Mesendoderm (in vitro differentiated cells): Measurements from ENCODE around the gene CNOT4.

Source experiments
- DNase-seq: peaks from one replicate; pipeline ENCODE4 v3.0.0; 2013
- H2AK5ac ChIP-seq: 2 replicates; pipeline ENCODE4 v1.6.1; 2013; ENCODE audit warnings: low read length, inconsistent platforms
- H2BK120ac ChIP-seq: 2 replicates; pipeline ENCODE4 v1.6.1; 2013; ENCODE audit warnings: low read depth, mild to moderate bottlenecking, low read length, moderate library complexity, mixed read lengths
- H2BK15ac ChIP-seq: replicated peaks from 2 replicates; pipeline ENCODE4 v1.6.1; 2013; ENCODE audit warnings: low read depth, mild to moderate bottlenecking, moderate library complexity
- H2BK5ac ChIP-seq: 2 replicates; pipeline ENCODE4 v1.6.1; 2013; ENCODE audit warnings: low read length, inconsistent platforms
- H3K18ac ChIP-seq: 2 replicates; pipeline ENCODE4 v1.6.1; 2013; ENCODE audit warnings: mild to moderate bottlenecking, low read length, mixed read lengths
- H3K23ac ChIP-seq: one replicate; pipeline ENCODE4 v1.6.1; 2013; ENCODE audit warnings: low read length
- H3K27ac ChIP-seq: 2 replicates; pipeline ENCODE4 v1.5.1; 2013; ENCODE audit warnings: low read depth, mild to moderate bottlenecking, inconsistent platforms, low read length, moderate library complexity
- H3K27me3 ChIP-seq: 2 replicates; pipeline ENCODE4 v1.6.1; 2013; ENCODE audit warnings: low read length, control low read depth, mild to moderate bottlenecking, inconsistent platforms; ENCODE audit not compliant: insufficient read depth, poor library complexity
- H3K36me3 ChIP-seq: 2 replicates; pipeline ENCODE4 v1.6.1; 2013; ENCODE audit warnings: low read length, inconsistent platforms; ENCODE audit not compliant: control insufficient read depth, insufficient read depth
- H3K4ac ChIP-seq: one replicate; pipeline ENCODE4 v1.6.1; 2013; ENCODE audit warnings: low read depth, mild to moderate bottlenecking, low read length, moderate library complexity
- H3K4me1 ChIP-seq: 2 replicates; pipeline ENCODE4 v1.6.1; 2013; ENCODE audit warnings: low read depth, low read length, inconsistent platforms; ENCODE audit not compliant: control insufficient read depth
- H3K4me2 ChIP-seq: 2 replicates; pipeline ENCODE4 v1.6.1; 2013; ENCODE audit warnings: low read length
- H3K4me3 ChIP-seq: 2 replicates; pipeline ENCODE4 v1.5.1; 2013; ENCODE audit warnings: mild to moderate bottlenecking, low read length
- H3K56ac ChIP-seq: one replicate; pipeline ENCODE4 v1.6.1; 2013; ENCODE audit warnings: low read length
- H3K79me1 ChIP-seq: 2 replicates; pipeline ENCODE4 v1.6.1; 2013; ENCODE audit warnings: low read length, inconsistent platforms
- H3K79me2 ChIP-seq: 2 replicates; pipeline ENCODE4 v1.6.1; 2013; ENCODE audit warnings: mild to moderate bottlenecking, low read length; ENCODE audit not compliant: control insufficient read depth, insufficient read depth
- H3K9ac ChIP-seq: 2 replicates; pipeline ENCODE4 v1.6.1; 2013; ENCODE audit warnings: low read length, inconsistent platforms
- H4K5ac ChIP-seq: one replicate; pipeline ENCODE4 v1.6.1; 2013; ENCODE audit warnings: low read length
- H4K8ac ChIP-seq: one replicate; pipeline ENCODE4 v1.6.1; 2013; ENCODE audit warnings: low read depth, mild to moderate bottlenecking, control low read depth, low read length, moderate library complexity
- WGBS: extraction: QIAGEN DNeasy Blood & Tissue Kit; methylation state at CpG from one replicate; pipeline ENCODE4 v1.1.7; 2013; ENCODE audit warnings: low lambda C conversion rate, missing lambda C conversion rate; ENCODE audit not compliant: insufficient coverage; ENCODE audit errors: extremely low coverage; 5-methylcytosine and 5-hydroxymethylcytosine counted together

CNOT4 gene

GRCh38 chr7:135328526-135328925 lies 181.4 kb downstream of the CNOT4 start:
- H3K4me1 ChIP-seq: no peaks in the 10 kb centered on the region
- no peak overlapping the region for H3K4me2 ChIP-seq
- no peak overlapping the region for H3K4ac ChIP-seq
- no peaks in the 10 kb centered on the region for H3K36me3 ChIP-seq
- no peak overlapping the region for H2BK5ac ChIP-seq
- no peak overlapping the region for H2AK5ac ChIP-seq
- no peak overlapping the region for H3K27ac ChIP-seq
- no peak for DNase-seq
- H3K4me3 ChIP-seq: no peak overlapping the region
- H4K8ac ChIP-seq: no peak overlapping the region
- H3K23ac ChIP-seq: no peak overlapping the region
- H3K9ac ChIP-seq: no peak overlapping the region
- no peaks in the 10 kb centered on the region for H3K79me2 ChIP-seq
- WGBS: no CpG with 5 or more reads among the region's 7 CpGs
- H2BK15ac ChIP-seq: no peak overlapping the region
- no peak overlapping the region for H3K18ac ChIP-seq
- H3K56ac ChIP-seq: no peak overlapping the region
- no peak overlapping the region for H2BK120ac ChIP-seq
- no peaks in the 10 kb centered on the region for H3K79me1 ChIP-seq
- H3K27me3 ChIP-seq: no peaks in the 10 kb centered on the region
- no peak overlapping the region for H4K5ac ChIP-seq

GRCh38 chr7:135328053-135328452 lies 181.8 kb downstream of the CNOT4 start:
- H4K8ac ChIP-seq: no peak overlapping the region
- no peak for DNase-seq
- no peak overlapping the region for H3K4ac ChIP-seq
- no peaks in the 10 kb centered on the region for H3K36me3 ChIP-seq
- no CpG with 5 or more reads among the region's 3 CpGs for WGBS
- H3K4me3 ChIP-seq: no peak overlapping the region
- H3K18ac ChIP-seq: no peak overlapping the region
- no peak overlapping the region for H3K27ac ChIP-seq
- no peak overlapping the region for H2AK5ac ChIP-seq
- no peaks in the 10 kb centered on the region for H3K79me1 ChIP-seq
- H4K5ac ChIP-seq: no peak overlapping the region
- no peak overlapping the region for H2BK120ac ChIP-seq
- no peak overlapping the region for H2BK15ac ChIP-seq
- H3K27me3 ChIP-seq: no peaks in the 10 kb centered on the region
- no peak overlapping the region for H3K9ac ChIP-seq
- no peak overlapping the region for H3K4me2 ChIP-seq
- H3K23ac ChIP-seq: no peak overlapping the region
- H3K56ac ChIP-seq: no peak overlapping the region
- H2BK5ac ChIP-seq: no peak overlapping the region
- H3K79me2 ChIP-seq: no peaks in the 10 kb centered on the region
- H3K4me1 ChIP-seq: no peaks in the 10 kb centered on the region

DNA sequence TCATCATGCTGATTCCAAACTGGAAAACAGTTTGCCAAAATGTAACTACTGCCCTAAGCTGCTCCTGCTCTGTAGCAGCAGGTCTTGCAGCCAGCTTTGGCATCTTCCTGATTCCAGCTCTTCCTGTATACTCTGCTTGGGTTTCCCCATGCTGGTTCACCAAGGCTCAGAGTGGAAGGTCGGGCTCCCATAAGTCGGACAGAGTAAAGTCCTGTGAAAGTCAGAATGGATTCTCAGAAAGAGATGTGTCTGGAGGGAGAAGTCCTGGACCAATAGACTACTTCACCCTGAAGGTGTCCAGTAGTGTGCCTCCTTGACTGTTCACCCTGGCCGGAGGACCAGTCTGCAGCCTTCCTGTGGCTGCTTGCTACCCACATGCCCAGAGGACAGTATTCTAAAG lies 182.4 kb downstream of the CNOT4 start:
- Histone ChIP-seq H3K23ac (no peak overlapping the region), H2BK5ac (no peak overlapping the region)

DNA sequence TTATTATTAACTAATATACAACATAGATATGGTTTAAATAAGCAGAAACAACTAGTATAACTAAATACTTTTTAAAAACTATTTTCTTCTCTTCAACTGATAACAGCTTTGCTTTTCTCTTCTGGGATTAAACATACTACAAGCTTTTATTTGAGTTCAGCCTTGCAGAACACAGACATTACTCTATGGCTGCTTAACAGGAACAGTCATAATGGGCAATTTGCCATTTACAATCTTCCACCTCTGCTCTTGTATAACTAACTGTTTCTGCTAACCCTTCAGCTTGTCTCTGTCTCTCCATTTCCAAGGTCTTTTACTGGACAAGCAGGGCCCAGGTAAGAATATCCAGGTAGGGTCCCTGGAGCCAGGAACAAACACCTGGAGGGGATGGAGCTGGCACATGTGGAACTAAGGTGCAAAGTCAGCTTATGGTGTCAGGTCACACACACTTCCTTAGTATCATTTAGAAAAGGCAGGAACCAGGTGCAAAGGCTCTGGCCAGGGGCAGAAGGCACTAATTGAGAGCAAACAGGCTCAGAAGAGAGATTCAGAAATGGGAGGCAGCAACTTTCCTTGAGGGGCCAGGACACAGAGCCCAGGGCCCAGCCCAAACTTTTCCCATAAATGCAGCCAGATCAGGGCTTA lies 183.1 kb downstream of the CNOT4 start:
- no peak overlapping the region for H3K27ac ChIP-seq
- no peak overlapping the region for H3K4me3 ChIP-seq
- no peak overlapping the region for H3K4ac ChIP-seq
- H3K4me1 ChIP-seq: no peaks in the 10 kb centered on the region
- no peak overlapping the region for H2BK15ac ChIP-seq
- no peak overlapping the region for H3K18ac ChIP-seq
- no peak overlapping the region for H4K8ac ChIP-seq
- no peak overlapping the region for H3K23ac ChIP-seq
- no peak overlapping the region for H3K9ac ChIP-seq
- H2AK5ac ChIP-seq: no peak overlapping the region
- no peak for DNase-seq
- no peak overlapping the region for H2BK5ac ChIP-seq
- H3K4me2 ChIP-seq: no peak overlapping the region
- no peaks in the 10 kb centered on the region for H3K27me3 ChIP-seq
- H3K36me3 ChIP-seq: no peaks in the 10 kb centered on the region
- H2BK120ac ChIP-seq: no peak overlapping the region
- no peak overlapping the region for H3K56ac ChIP-seq
- H4K5ac ChIP-seq: no peak overlapping the region
- H3K79me2 ChIP-seq: no peaks in the 10 kb centered on the region
- no peaks in the 10 kb centered on the region for H3K79me1 ChIP-seq

More for the DNA sequence above, 182.4 kb downstream of the CNOT4 start:
- WGBS: no CpG with 5 or more reads among the region's 3 CpGs
- no peaks in the 10 kb centered on the region for H3K4me1 ChIP-seq
- H3K27ac ChIP-seq: no peak overlapping the region
- no peak overlapping the region for H3K4me2 ChIP-seq
- no peaks in the 10 kb centered on the region for H3K79me1 ChIP-seq
- no peak overlapping the region for H3K18ac ChIP-seq
- DNase-seq: no peak
- no peak overlapping the region for H3K9ac ChIP-seq
- no peak overlapping the region for H3K56ac ChIP-seq
- no peak overlapping the region for H2AK5ac ChIP-seq
- H3K36me3 ChIP-seq: no peaks in the 10 kb centered on the region
- no peak overlapping the region for H4K5ac ChIP-seq
- no peak overlapping the region for H3K4me3 ChIP-seq
- no peak overlapping the region for H4K8ac ChIP-seq
- no peak overlapping the region for H2BK15ac ChIP-seq
- no peaks in the 10 kb centered on the region for H3K79me2 ChIP-seq
- H3K27me3 ChIP-seq: no peaks in the 10 kb centered on the region
- no peak overlapping the region for H3K4ac ChIP-seq
- no peak overlapping the region for H2BK120ac ChIP-seq

DNA sequence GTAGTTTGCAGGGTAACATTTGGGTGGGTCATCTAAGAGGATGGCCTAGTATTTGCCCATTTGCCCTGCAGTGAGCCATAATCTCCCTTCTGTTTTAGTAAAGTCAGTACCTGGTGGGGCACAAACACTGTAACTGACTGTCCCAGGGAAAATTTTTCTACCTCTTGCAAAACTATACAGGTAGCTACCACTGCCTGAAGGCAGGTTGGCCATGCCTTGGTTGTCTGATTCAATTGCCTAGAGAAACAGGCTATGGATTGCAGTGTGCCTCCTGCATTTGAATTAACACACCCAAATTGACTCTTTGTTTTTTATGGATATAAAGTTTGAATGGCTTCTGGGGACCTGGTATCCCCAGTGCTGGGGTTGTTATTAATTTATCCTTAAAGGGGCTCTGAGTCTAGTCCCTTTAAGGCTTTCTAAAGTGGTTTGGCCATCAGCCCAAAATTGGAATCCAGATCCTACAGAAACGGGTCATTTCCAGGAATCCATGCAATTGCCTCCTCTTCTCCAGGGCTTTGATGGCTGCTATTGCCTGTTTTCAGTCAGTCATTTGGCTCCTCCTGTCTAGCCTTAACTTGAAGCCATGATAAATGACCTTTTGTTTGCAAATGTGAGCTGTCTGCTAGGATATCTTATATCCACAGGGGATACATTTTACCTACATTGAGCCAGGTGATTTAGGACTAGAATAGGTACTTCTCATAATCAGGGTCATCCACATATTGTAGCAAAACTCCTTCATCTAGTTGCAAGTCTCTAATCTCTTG lies 187.1 kb downstream of the CNOT4 start:
- H2BK15ac ChIP-seq: no peak overlapping the region
- no peak overlapping the region for H3K4me3 ChIP-seq
- no peaks in the 10 kb centered on the region for H3K27me3 ChIP-seq
- no peak overlapping the region for H3K56ac ChIP-seq
- H3K79me2 ChIP-seq: no peaks in the 10 kb centered on the region
- H3K4me1 ChIP-seq: no peaks in the 10 kb centered on the region
- no peak overlapping the region for H3K4ac ChIP-seq
- H2AK5ac ChIP-seq: no peak overlapping the region
- WGBS: no CpG with 5 or more reads among the region's 1 CpG
- no peaks in the 10 kb centered on the region for H3K79me1 ChIP-seq
- no peak overlapping the region for H4K8ac ChIP-seq
- H2BK5ac ChIP-seq: peak overlapping the region; percentile 40
- H2BK120ac ChIP-seq: peak overlapping the region; percentile 46
- H3K18ac ChIP-seq: no peak overlapping the region
- peak overlapping the region; percentile 43 for H3K27ac ChIP-seq
- DNase-seq: peak; percentile 78
- H3K9ac ChIP-seq: no peak overlapping the region
- H4K5ac ChIP-seq: no peak overlapping the region
- H3K36me3 ChIP-seq: no peaks in the 10 kb centered on the region
- no peak overlapping the region for H3K23ac ChIP-seq
- H3K4me2 ChIP-seq: no peak overlapping the region
